GM21619 (cell line): ENCODE results near the gene MEX3D.
"Not testable (repeated sequence)": the region's sequence is repeated elsewhere in the genome, so short reads cannot be mapped to it uniquely, and the experiment has no call there.

Experiments used
- ATAC-seq: cut with Tn5 transposase; IDR thresholded peaks from one replicate; pipeline ENCODE4 v1.9.1; 2021; ENCODE audit not compliant: unreplicated experiment

MEX3D gene

GRCh38 chr19:1522061-1522460, 46.1 kb downstream of the MEX3D start:
- no peak for ATAC-seq

- no peak for ATAC-seq
Observed at GRCh38 chr19:1521636-1522035, 46.5 kb downstream of the MEX3D start.

GRCh38 chr19:1520203-1520780, 47.8 kb downstream of the MEX3D start:
- no peak for ATAC-seq

GRCh38 chr19:1519802-1520201, 48.3 kb downstream of the MEX3D start:
- not testable (repeated sequence) for ATAC-seq

GRCh38 chr19:1518471-1518870, 49.7 kb downstream of the MEX3D start:
- no peak for ATAC-seq

GRCh38 chr19:1516395-1516753, 51.8 kb downstream of the MEX3D start:
- ATAC-seq: no peak

- ATAC-seq: no peak
Observed at GRCh38 chr19:1514986-1515721, 53.0 kb downstream of the MEX3D start.

- no peak for ATAC-seq
Observed at GRCh38 chr19:1514295-1514661, 53.8 kb downstream of the MEX3D start.

GRCh38 chr19:1513499-1514294, 54.4 kb downstream of the MEX3D start:
- ATAC-seq: no peak

GRCh38 chr19:1512671-1513498, 55.2 kb downstream of the MEX3D start, which contains the start of gene ADAMTSL5:
Gene ADAMTSL5 (minus strand): TSS chr19:1513019. CDS start chr19:1510943, 2,076 bp downstream.
- ATAC-seq: no peak

GRCh38 chr19:1511318-1512317, 56.5 kb downstream of the MEX3D start:
- no peak for ATAC-seq

- no peak for ATAC-seq
Observed at GRCh38 chr19:1510807-1511206, 57.3 kb downstream of the MEX3D start.

- ATAC-seq: no peak
Observed at GRCh38 chr19:1510442-1510806, 57.7 kb downstream of the MEX3D start.

- ATAC-seq: no peak
Observed at GRCh38 chr19:1509602-1510441, 58.3 kb downstream of the MEX3D start.

- no peak for ATAC-seq
Observed at GRCh38 chr19:1508507-1508856, 59.6 kb downstream of the MEX3D start.

- no peak for ATAC-seq
Observed at GRCh38 chr19:1507763-1508506, 60.2 kb downstream of the MEX3D start.

GRCh38 chr19:1507192-1507660, 60.9 kb downstream of the MEX3D start:
- ATAC-seq: no peak
